Upper lobe of right lung (tissue), 1 donor: Measurements from ENCODE around the gene SQOR. TPM values are rescaled to one million over a fixed set of nuclear protein-coding genes. Genes with fewer than 3 reads are reported as not detected.

Source experiments
- ATAC-seq: fragments of 200-7000 bp; cut with Tn5 transposase; one replicate; pipeline ENCODE4 v1.9.1; 2020; ENCODE audit warnings: mild to moderate bottlenecking, moderate library complexity
- DNase-seq: peaks from one replicate; pipeline ENCODE4 v3.0.0-alpha.2; 2020
- H3K27ac ChIP-seq: fragments of 200-600 bp; one replicate; pipeline ENCODE4 v1.8.0; 2022
- H3K27me3 ChIP-seq: fragments of 200-600 bp; one replicate; pipeline ENCODE4 v1.8.0; 2022; ENCODE audit warnings: mild to moderate bottlenecking
- H3K36me3 ChIP-seq: fragments of 200-600 bp; one replicate; pipeline ENCODE4 v1.8.0; 2022
- H3K4me1 ChIP-seq: fragments of 200-600 bp; one replicate; pipeline ENCODE4 v1.8.0; 2022
- H3K4me3 ChIP-seq: fragments of 200-600 bp; one replicate; pipeline ENCODE4 v1.8.0; 2022; ENCODE audit warnings: mild to moderate bottlenecking
- H3K9me3 ChIP-seq: fragments of 200-600 bp; one replicate; pipeline ENCODE4 v1.8.0; 2022
- intact Hi-C: fragments of 100-400 bp; cut with DNase I; formaldehyde crosslinking; loops from one replicate; pipeline ENCODE4 v1.11.0; 2022
- total RNA-seq: library from RNA; stranded (reverse); fragmentation: NEBNext Ultra II Directional; extraction: Animal tissue kit (Norgen Biotek cat#: 25700); gene quantifications from one replicate; pipeline ENCODE4 v1.2.1, GENCODE V29; 2021
- TF ChIP-seq, protein P1 (sequence below): fragments of 200-600 bp; IDR thresholded peaks from one replicate; pipeline ENCODE4 v1.8.0; 2022; ENCODE audit warnings: antibody characterized with exemption
- donor health status: DM: no; HTN: yes; CAD: no; lungs with severe emphysema.

Gene SQOR
- total RNA-seq, 1 donor from 2014 or later: 103 TPM

DNA sequence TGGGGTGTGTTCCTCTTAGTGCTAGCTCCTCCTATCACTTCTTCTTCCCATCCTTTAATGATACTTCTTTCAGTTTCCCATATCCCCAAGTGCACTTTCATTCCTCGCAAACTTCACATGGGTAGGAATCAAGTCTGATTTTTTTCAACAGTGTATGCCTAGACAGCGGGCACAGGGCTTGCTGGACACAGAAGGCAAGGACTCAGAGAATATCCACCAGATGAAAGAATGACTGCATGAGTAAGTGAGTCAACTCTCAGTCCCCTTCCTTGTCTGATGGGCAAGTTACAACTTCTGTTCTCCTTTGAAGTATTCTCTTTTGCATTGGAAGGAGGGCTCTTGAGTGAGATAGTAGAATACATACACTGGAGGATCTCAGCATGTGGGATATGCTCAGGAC, 3.1 kb upstream of the SQOR start:
- H3K27me3 ChIP-seq: no peaks in the 10 kb centered on the region
- DNase-seq (no peak), ATAC-seq (no peak)
- H3K4me3 ChIP-seq: peak overlapping the region; percentile 28
- intact Hi-C loops: no loop called here
- peak overlapping the region; percentile 60 for H3K27ac ChIP-seq
- no peaks in the 10 kb centered on the region for H3K9me3 ChIP-seq
- peaks cover 12% of the 10 kb centered on the region for H3K4me1 ChIP-seq
- TF ChIP-seq, protein P1, sequence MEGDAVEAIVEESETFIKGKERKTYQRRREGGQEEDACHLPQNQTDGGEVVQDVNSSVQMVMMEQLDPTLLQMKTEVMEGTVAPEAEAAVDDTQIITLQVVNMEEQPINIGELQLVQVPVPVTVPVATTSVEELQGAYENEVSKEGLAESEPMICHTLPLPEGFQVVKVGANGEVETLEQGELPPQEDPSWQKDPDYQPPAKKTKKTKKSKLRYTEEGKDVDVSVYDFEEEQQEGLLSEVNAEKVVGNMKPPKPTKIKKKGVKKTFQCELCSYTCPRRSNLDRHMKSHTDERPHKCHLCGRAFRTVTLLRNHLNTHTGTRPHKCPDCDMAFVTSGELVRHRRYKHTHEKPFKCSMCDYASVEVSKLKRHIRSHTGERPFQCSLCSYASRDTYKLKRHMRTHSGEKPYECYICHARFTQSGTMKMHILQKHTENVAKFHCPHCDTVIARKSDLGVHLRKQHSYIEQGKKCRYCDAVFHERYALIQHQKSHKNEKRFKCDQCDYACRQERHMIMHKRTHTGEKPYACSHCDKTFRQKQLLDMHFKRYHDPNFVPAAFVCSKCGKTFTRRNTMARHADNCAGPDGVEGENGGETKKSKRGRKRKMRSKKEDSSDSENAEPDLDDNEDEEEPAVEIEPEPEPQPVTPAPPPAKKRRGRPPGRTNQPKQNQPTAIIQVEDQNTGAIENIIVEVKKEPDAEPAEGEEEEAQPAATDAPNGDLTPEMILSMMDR: no peak
- no peaks in the 10 kb centered on the region for H3K36me3 ChIP-seq

DNA sequence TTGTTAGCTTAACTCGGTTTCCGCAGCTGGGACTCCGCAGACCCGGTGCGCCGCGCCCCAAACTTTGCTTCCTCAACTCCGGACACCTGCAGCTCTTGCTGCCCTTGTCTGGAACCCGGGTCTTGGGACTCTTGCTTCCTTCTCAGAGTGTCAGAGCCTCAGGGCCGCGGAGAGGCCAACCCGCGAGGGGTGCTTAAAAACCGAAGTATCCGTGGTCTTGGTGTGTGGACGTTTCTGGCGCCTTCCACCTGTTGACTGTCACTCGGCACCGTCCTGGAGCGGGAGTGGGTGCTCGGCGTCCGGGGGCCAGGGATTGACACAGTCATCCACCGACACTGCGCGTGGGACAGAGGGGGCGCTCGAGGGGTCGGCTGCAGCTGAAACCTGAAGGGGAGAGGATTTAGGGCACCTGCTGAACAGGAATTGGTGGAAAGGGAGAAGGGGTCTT, 386 bp downstream of the SQOR start:
- no peaks in the 10 kb centered on the region for H3K36me3 ChIP-seq
- H3K9me3 ChIP-seq: no peaks in the 10 kb centered on the region
- H3K27ac ChIP-seq: peak overlapping the region; percentile 97
- ATAC-seq (peak; percentile 63), DNase-seq (peak; percentile 91)
- no peaks in the 10 kb centered on the region for H3K27me3 ChIP-seq
- TF ChIP-seq, protein P1: peak; percentile 65
- peaks cover 41% of the 10 kb centered on the region for H3K4me1 ChIP-seq
- intact Hi-C loops: no loop called here
- H3K4me3 ChIP-seq: peak overlapping the region; percentile 87

DNA sequence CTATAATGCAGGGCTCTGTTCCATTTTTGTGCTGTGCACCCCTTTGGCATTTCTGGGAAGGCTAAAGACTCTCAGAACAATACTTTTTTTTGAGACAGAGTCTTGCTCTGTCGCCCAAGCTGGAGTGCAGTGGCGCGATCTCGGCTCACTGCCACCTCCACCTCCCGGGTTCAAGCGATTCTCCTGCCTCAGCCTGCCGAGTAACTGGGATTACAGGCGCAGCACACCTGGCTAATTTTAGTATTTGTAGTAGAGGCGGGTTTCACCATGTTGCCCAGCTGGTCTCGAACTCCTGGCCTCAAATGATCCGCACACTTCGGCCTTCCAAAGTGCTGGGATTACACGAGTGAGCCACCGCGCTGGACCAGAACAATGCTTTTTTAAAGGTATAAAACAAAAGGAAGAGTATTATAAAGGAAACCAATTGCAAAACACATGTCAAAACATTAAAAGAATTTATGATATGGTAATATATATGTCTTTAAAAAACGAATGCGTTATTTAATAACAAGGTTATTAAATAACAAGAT, 999 bp downstream of the SQOR start:
- TF ChIP-seq, protein P1: no peak
- Histone ChIP-seq H3K4me3 (peak overlapping the region; percentile 87), H3K36me3 (no peaks in the 10 kb centered on the region), H3K27me3 (no peaks in the 10 kb centered on the region), H3K27ac (peak overlapping the region; percentile 97), H3K9me3 (no peaks in the 10 kb centered on the region), H3K4me1 (peaks cover 47% of the 10 kb centered on the region)
- no peak for ATAC-seq
- intact Hi-C loops: no loop called here
- DNase-seq: no peak

DNA sequence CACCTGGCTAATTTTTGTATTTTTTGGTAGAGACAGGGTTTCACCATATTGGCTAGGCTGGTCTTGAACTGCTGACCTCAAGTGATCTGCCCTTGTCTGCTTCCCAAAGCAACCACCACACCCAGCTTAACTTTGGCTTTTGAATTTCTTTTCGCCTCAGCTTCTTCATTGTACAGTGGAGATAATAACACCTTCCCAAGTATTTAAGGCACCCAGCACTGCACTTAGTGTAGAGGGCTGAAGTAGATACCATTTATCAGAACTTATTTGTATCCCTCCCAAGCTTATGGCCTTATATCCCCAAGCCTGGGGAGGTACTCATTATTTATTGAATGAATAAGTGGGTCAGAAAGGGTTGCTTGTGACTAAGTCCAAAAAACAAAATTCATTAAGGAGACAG, 2.3 kb downstream of the SQOR start:
- intact Hi-C loops: no loop called here
- Histone ChIP-seq H3K4me3 (peak overlapping the region; percentile 87), H3K36me3 (no peaks in the 10 kb centered on the region), H3K9me3 (no peaks in the 10 kb centered on the region), H3K27ac (peak overlapping the region; percentile 97), H3K4me1 (peaks cover 55% of the 10 kb centered on the region), H3K27me3 (no peaks in the 10 kb centered on the region)
- TF ChIP-seq, protein P1: no peak
- ATAC-seq (no peak), DNase-seq (no peak)

DNA sequence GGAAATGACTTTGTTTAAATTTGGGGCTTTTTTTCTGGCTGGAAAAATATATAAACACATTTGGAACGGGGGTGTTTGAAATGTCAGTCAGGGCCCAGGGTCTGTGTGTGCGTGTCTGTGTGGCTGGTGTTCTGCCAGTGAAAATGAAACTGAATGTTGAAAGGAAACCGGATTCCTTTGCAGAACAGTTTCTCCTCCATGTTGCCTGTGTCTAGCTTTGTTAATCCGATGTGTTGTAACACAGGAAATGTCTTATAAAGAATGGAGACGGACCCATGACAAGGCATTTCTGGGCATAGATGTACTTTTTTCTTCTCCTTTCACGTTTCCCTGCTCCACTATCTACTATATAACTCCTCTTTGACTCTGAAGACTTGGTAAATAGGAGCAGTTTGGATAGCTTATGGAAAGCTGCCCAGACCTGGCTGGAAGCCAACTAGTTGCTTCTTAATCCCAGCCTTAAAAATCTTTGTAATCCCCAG, 2.8 kb downstream of the SQOR start:
- TF ChIP-seq, protein P1: no peak
- peak overlapping the region; percentile 87 for H3K4me3 ChIP-seq
- intact Hi-C loops: no loop called here
- DNase-seq (no peak), ATAC-seq (peak; percentile 13)
- H3K27ac ChIP-seq: peak overlapping the region; percentile 97
- H3K9me3 ChIP-seq: no peaks in the 10 kb centered on the region
- H3K4me1 ChIP-seq: peaks cover 60% of the 10 kb centered on the region
- no peaks in the 10 kb centered on the region for H3K27me3 ChIP-seq
- H3K36me3 ChIP-seq: no peaks in the 10 kb centered on the region

DNA sequence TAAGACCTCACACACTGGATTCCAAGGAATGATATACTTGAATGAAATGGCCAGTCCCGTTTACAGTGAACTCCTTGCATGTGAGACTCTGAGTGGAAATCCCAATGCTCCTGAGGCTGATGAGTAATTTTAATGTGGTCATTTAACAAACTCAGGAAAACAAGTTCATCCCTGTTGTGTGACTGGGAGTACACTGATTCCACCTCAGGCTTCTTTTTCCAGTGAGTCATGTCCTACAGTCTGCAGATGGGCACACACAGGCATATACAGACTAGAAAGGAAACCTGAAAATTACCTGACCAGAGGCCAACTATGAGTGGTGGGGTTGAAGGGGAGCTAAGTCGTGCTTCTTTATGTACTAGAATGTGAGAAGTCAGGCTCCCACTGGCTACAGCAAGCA, 5.8 kb downstream of the SQOR start:
- Histone ChIP-seq H3K27me3 (no peaks in the 10 kb centered on the region), H3K27ac (peak overlapping the region; percentile 75), H3K9me3 (no peaks in the 10 kb centered on the region), H3K4me3 (no peak overlapping the region), H3K4me1 (peaks cover 90% of the 10 kb centered on the region), H3K36me3 (no peaks in the 10 kb centered on the region)
- no peak for DNase-seq
- intact Hi-C loops: no loop called here
- no peak for ATAC-seq
- TF ChIP-seq, protein P1: no peak
